ENCODE measurements around the gene LMTK2.
A peak's percentile ranks its signal among the peaks of the same experiment; 100 is the strongest.

Gene LMTK2

DNA sequence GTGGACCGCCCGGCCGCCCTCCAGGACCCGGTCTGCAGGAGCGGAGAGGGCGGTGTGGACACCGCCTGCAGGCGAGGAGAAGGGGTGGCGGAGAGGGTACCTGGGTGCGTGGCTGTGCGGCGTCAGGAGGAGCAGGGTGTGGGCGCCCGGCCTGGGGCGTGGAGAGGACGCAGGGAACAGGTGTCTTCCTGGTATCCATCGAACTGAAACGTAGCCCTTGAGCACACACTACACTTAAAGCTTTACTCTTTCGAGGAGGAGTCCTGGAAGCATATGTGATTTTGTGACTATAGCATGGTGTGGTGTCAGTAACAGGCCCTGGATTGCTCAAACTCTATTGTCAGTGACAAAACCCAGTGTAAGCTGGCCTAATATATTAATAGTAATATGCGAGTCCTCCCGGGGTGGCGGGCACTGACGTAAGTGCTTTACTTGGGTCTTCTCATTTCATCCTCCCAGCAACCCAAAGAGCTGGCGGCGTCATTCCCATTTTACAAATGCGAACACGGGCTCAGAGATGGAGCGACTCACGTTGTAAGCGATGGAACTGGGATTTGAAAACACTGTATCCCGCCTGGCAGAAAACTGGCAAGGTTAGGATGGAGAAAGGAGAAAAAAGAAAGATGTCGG is 145.9 kb downstream of the LMTK2 start:
- no peaks in the 10 kb centered on the region for H3K9me3 ChIP-seq (ENCODE audit: insufficient read depth, low read depth, low read length)
- peak overlapping the region; percentile 87 for H3K4me3 ChIP-seq (ENCODE audit: low read length)
- H3K27ac ChIP-seq (ENCODE audit: low read length): no peak overlapping the region
- no peaks in the 10 kb centered on the region for H3K4me1 ChIP-seq (ENCODE audit: insufficient read depth, low read length)
- H3K9ac ChIP-seq (ENCODE audit: low read depth, low read length): peak overlapping the region; percentile 57; the same call in 1 of the 2 replicates
- H3K27me3 ChIP-seq (ENCODE audit: insufficient read depth, low read length): no peaks in the 10 kb centered on the region
- H3K36me3 ChIP-seq (ENCODE audit: insufficient read depth, low read depth, low read length): no peaks in the 10 kb centered on the region

DNA sequence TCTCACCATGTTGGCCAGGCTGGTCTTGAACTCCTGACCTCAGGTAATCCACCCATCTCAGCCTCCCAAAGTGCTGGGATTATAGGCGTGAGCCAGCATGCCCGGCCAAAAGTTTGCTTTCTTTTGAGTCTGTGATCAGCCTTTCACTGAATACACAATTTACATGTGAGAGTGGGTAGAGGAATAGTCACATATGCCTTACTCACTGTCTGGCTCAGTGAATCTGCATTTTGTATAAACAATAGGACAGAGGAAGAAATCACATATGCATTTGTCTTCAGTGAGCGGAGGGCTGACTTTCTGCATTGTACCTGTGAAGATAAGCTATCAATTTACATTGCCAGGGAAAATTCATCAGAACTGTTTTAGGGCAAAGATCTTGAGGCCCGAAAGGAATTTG is 147.9 kb downstream of the LMTK2 start:
- no peak overlapping the region for H3K9ac ChIP-seq (ENCODE audit: low read depth, low read length)
- H3K27ac ChIP-seq (ENCODE audit: low read length): no peak overlapping the region
- H3K9me3 ChIP-seq (ENCODE audit: insufficient read depth, low read depth, low read length): no peaks in the 10 kb centered on the region
- no peaks in the 10 kb centered on the region for H3K36me3 ChIP-seq (ENCODE audit: insufficient read depth, low read depth, low read length)
- no peaks in the 10 kb centered on the region for H3K27me3 ChIP-seq (ENCODE audit: insufficient read depth, low read length)
- H3K4me1 ChIP-seq (ENCODE audit: insufficient read depth, low read length): no peaks in the 10 kb centered on the region
- H3K4me3 ChIP-seq (ENCODE audit: low read length): no peak overlapping the region

DNA sequence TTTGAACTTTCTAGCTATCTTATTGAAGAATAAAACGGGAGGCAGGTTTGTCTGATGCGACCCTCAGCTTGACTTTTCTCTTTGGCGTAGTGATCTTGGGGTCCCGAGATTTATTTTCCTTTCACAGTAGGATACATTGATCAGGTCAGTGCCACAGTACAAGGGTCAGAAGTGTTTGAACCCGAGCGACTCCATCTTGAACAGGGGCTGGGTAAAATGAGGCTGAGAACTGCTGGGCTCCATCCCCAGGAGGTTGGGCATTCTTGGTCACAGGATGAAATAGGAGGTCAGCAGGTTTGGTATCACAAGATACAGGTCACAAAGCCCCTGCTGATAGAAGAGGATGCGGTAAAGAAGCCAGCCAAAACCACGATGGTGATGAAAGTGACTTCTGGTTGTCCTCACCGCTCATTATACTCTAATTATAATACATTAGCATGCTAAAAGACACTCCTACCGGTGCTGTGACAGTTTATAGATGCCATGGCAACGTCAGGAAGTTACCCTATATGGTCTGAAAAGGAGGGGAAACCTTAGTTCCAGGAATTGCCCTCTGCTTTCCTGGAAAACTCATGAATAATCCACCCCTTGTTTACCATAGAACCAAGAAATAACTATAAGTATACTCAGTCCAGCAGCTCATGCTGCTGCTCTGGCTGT is 148.4 kb downstream of the LMTK2 start:
- Histone ChIP-seq H3K9me3 (ENCODE audit: insufficient read depth, low read depth, low read length) (no peaks in the 10 kb centered on the region), H3K4me3 (ENCODE audit: low read length) (no peak overlapping the region), H3K27me3 (ENCODE audit: insufficient read depth, low read length) (no peaks in the 10 kb centered on the region), H3K27ac (ENCODE audit: low read length) (no peak overlapping the region), H3K9ac (ENCODE audit: low read depth, low read length) (no peak overlapping the region), H3K4me1 (ENCODE audit: insufficient read depth, low read length) (no peaks in the 10 kb centered on the region), H3K36me3 (ENCODE audit: insufficient read depth, low read depth, low read length) (no peaks in the 10 kb centered on the region)

DNA sequence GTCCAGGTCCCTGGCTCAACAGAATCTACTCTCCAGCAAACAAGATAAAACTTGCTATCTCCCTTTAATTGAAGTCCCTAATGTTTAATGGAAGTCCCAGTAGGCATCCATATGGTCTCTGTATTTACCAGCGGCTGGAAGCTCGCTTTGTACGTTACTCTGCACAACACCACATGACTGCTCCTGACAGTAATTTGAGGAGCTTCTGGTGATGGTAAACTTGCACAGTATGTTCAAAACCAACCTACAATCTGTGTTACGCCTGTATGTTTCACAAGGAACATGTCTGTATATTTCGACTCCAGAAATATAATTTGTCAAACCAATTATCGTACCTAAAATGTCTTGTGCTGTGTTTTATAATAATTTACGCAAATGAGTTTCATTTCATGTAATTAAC is 149.8 kb downstream of the LMTK2 start:
- Histone ChIP-seq H3K4me3 (ENCODE audit: low read length) (no peak overlapping the region), H3K4me1 (ENCODE audit: insufficient read depth, low read length) (no peaks in the 10 kb centered on the region), H3K27me3 (ENCODE audit: insufficient read depth, low read length) (no peaks in the 10 kb centered on the region), H3K36me3 (ENCODE audit: insufficient read depth, low read depth, low read length) (no peaks in the 10 kb centered on the region), H3K27ac (ENCODE audit: low read length) (no peak overlapping the region), H3K9ac (ENCODE audit: low read depth, low read length) (no peak overlapping the region), H3K9me3 (ENCODE audit: insufficient read depth, low read depth, low read length) (no peaks in the 10 kb centered on the region)

DNA sequence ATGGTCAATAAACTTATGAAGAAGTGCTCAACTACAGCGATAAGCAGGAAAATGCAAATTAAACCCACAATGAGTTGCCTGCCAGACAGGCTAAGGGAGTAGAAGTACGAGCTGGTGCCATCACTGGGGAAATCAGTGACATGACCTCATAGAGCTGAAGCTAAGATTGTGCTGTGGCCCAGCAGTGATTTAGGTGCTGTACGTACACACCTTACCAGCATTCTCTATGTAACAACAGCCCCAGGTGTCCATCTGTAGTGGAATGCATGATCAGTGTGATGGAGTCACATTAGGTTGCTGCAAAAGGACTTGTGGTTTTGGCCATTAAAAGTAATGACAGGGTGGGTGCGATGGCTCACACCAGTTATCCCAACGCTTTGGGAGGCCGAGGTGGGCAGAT is 151.0 kb downstream of the LMTK2 start:
- Histone ChIP-seq H3K9ac (ENCODE audit: low read depth, low read length) (no peak overlapping the region), H3K27me3 (ENCODE audit: insufficient read depth, low read length) (no peaks in the 10 kb centered on the region), H3K9me3 (ENCODE audit: insufficient read depth, low read depth, low read length) (no peaks in the 10 kb centered on the region), H3K36me3 (ENCODE audit: insufficient read depth, low read depth, low read length) (no peaks in the 10 kb centered on the region), H3K4me3 (ENCODE audit: low read length) (no peak overlapping the region), H3K27ac (ENCODE audit: low read length) (no peak overlapping the region), H3K4me1 (ENCODE audit: insufficient read depth, low read length) (no peaks in the 10 kb centered on the region)
